H54 (cell line): Measurements from ENCODE around the gene CCKAR.

Experiments
- DNase-seq: peaks from one replicate; pipeline ENCODE4 v3.0.0; 2011; ENCODE audit warnings: low spot score, mixed read lengths; ENCODE audit not compliant: insufficient read length
- FAIRE-seq: peaks from 3 replicates; lab custom pipeline; 2011; peaks lifted over from hg19 to GRCh38; lab: Jason Lieb, UNC
- POLR2A ChIP-seq: IDR thresholded peaks from 2 replicates; pipeline ENCODE4 v1.6.1; 2011; ENCODE audit warnings: low read depth, mild to moderate bottlenecking, low read length

CCKAR gene

GRCh38 chr4:26490111-26490959 lies at the start of gene CCKAR:
Gene CCKAR, minus strand, starts transcription at chr4:26490484. Its CDS starts 217 bp downstream, at chr4:26490267.
- DNase-seq (no peak), FAIRE-seq (no peak)
- no peak for TF ChIP-seq POLR2A

GRCh38 chr4:26533685-26534084 lies 43.4 kb upstream of the CCKAR start:
- no peak for DNase-seq
- no peak for FAIRE-seq
- no peak for TF ChIP-seq POLR2A

GRCh38 chr4:26531491-26532116 lies 41.3 kb upstream of the CCKAR start:
- TF ChIP-seq POLR2A: no peak
- FAIRE-seq (no peak), DNase-seq (no peak)

- FAIRE-seq: no peak
- no peak for DNase-seq
- TF ChIP-seq POLR2A: no peak
Measured at GRCh38 chr4:26530099-26530498, 39.8 kb upstream of the CCKAR start.

GRCh38 chr4:26529479-26529878 lies 39.2 kb upstream of the CCKAR start:
- FAIRE-seq (no peak), DNase-seq (no peak)
- TF ChIP-seq POLR2A: no peak

GRCh38 chr4:26525771-26526150 lies 35.5 kb upstream of the CCKAR start:
- DNase-seq (no peak), FAIRE-seq (no peak)
- TF ChIP-seq POLR2A: no peak

- no peak for TF ChIP-seq POLR2A
- DNase-seq (peak; percentile 10), FAIRE-seq (no peak)
Measured at GRCh38 chr4:26525136-26525770, 35.0 kb upstream of the CCKAR start.

- DNase-seq: no peak
- TF ChIP-seq POLR2A: no peak
- no peak for FAIRE-seq
Measured at GRCh38 chr4:26524011-26524410, 33.7 kb upstream of the CCKAR start.

- no peak for FAIRE-seq
- no peak for TF ChIP-seq POLR2A
- no peak for DNase-seq
Measured at GRCh38 chr4:26522478-26522877, 32.2 kb upstream of the CCKAR start.

GRCh38 chr4:26520728-26521450 lies 30.6 kb upstream of the CCKAR start:
- FAIRE-seq: no peak
- TF ChIP-seq POLR2A: no peak
- DNase-seq: no peak

GRCh38 chr4:26515936-26516335 lies 25.7 kb upstream of the CCKAR start:
- no peak for TF ChIP-seq POLR2A
- FAIRE-seq: no peak
- no peak for DNase-seq

GRCh38 chr4:26510334-26510964 lies 20.2 kb upstream of the CCKAR start:
- no peak for TF ChIP-seq POLR2A
- no peak for DNase-seq
- FAIRE-seq: no peak

GRCh38 chr4:26509681-26510333 lies 19.5 kb upstream of the CCKAR start:
- TF ChIP-seq POLR2A: no peak
- DNase-seq: no peak
- FAIRE-seq: no peak
